ENCODE data around the gene LTF.
"Not testable (repeated sequence)": the region's sequence is repeated elsewhere in the genome, so short reads cannot be mapped to it uniquely, and the experiment has no call there.

The LTF gene

DNA sequence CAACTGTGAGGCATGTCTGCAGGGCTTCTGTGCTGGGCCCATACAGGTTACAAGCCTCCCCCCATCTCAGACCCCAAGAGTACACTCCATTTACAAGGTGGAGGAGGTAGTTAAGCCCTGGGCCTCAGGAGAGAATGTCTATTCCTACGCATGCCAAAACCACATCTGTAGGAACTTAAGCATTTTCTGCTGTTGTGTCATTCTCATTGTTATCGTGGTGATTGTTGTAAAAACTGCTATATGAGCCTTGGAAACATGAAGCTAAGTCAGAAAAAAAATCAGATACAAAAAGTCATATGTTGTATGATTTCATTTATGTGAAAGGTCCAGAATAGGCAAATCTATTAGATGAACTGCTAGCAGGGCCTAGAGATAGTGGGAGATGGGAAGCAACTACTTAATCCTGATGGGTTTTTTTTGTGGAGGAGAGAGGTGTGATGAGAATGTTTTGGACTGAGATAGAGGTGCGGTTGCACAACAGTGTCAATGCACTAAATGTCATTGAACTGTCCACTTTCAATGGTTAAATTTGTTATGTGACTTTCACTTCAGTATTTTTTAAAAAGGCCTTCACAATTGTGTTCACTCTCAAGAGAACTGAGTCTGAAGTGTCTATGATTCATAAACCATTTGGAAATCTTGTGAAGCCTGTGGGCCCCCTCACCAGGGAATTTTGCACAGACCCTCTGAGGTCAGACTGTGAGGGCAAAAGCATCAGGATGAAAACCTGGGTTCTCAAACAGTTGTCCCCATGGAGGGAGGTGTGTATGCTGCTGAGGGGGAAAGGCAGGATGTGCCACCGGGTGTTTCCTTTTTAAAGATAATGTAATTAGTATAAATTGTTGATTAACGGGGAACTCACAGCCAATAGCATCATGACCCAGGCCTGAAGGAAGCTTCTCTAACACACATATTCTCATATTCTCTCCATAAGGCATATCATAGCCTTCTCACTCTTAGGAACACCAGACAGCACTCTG, 36.2 kb upstream of the LTF start:
- DNase-seq (ENCODE audit: insufficient read length, low spot score) (no peak), FAIRE-seq (peak; percentile 92)
- TF ChIP-seq SPI1 (IDR thresholded peaks at IDR 0.05; ENCODE audit: low read depth, low read length), result peak; percentile 74
- TF ChIP-seq PAX5 (IDR thresholded peaks at IDR 0.05; ENCODE audit: insufficient read depth, low read length, severe bottlenecking), result no peak
- no peak for TF ChIP-seq POLR2A (IDR thresholded peaks at IDR 0.05; ENCODE audit: low read depth, low read length)
- no peak for TF ChIP-seq POU2F2 (IDR thresholded peaks at IDR 0.05; ENCODE audit: low read depth, low read length)
- TF ChIP-seq TAF1 (IDR thresholded peaks at IDR 0.05; ENCODE audit: low read depth, low read length), result no peak
- no peak for TF ChIP-seq POLR2AphosphoS5 (IDR thresholded peaks at IDR 0.05; ENCODE audit: low read depth, low read length)

DNA sequence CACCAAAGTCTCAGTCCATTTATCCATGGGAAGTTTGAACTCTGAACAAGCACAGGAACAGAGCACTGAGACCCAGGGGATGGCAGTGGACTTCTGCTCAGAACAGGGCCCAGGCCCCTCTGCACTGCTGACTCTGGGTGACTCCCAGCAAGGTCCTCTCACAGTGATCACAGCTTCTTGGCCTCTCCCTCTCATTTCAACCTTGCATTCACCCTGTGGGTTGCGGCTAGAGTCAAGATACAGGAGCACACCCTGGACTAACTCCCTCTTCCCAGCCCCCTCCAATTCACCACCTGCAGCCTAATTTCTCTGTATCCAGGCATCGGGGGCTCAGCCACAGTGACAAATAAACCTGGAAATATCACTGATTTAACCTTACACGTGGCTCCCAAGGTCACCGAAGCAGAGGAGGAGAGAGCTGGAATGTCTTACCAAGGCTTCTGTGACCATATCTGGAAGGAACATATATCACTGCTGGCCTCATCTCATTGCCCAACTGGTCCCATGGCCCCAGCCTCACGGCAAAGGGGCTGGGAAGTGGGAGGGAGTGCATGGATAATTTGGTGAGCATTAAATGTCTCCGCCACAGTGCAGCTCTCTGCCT, 34.3 kb upstream of the LTF start:
- TF ChIP-seq PAX5 (IDR thresholded peaks at IDR 0.05; ENCODE audit: insufficient read depth, low read length, severe bottlenecking), result no peak
- TF ChIP-seq TAF1 (IDR thresholded peaks at IDR 0.05; ENCODE audit: low read depth, low read length), result no peak
- TF ChIP-seq POLR2AphosphoS5 (IDR thresholded peaks at IDR 0.05; ENCODE audit: low read depth, low read length), result no peak
- TF ChIP-seq SPI1 (IDR thresholded peaks at IDR 0.05; ENCODE audit: low read depth, low read length), result no peak
- no peak for TF ChIP-seq POLR2A (IDR thresholded peaks at IDR 0.05; ENCODE audit: low read depth, low read length)
- TF ChIP-seq POU2F2 (IDR thresholded peaks at IDR 0.05; ENCODE audit: low read depth, low read length), result no peak
- DNase-seq (ENCODE audit: insufficient read length, low spot score) (no peak), FAIRE-seq (no peak)

DNA sequence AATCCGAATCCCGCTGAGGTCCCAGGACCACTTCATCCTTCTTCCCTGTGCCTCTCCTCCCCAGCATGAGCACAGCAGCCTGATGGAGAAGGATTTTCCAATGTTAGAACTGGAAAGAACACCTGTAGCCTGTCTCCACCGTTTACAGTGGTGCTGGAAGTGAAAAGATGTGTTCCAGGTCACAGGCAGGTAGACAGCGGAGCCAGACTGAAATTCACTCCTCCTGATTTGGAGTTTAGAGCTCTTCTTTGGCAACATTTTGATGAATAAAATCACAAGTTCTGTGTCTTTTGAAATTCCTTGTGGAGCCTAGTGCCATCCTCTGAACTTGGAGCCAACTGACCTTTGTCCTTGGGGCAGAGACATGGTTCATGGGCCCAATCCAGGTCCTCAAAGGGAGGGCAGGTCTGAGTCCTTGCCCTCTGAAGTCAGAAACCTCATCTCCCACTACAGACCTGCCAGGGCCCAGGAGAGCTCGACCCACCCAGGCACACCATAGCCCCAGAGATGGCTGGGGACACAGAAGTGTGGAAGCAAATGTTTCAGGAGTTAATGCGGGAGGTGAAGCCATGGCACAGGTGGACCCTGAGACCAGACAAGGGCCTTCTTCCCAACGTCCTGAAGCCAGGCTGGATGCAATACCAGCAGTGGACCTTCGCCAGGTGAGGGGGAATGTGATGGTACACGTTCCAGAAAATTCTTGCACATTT, 33.0 kb upstream of the LTF start, which contains the start of gene RTP3:
RTP3 (plus strand) TSS at position 421 of the 710 bp plus-strand sequence; CDS start at position 508, 87 bp downstream.
- TF ChIP-seq PAX5 (IDR thresholded peaks at IDR 0.05; ENCODE audit: insufficient read depth, low read length, severe bottlenecking), result no peak
- no peak for TF ChIP-seq TAF1 (IDR thresholded peaks at IDR 0.05; ENCODE audit: low read depth, low read length)
- TF ChIP-seq POLR2AphosphoS5 (IDR thresholded peaks at IDR 0.05; ENCODE audit: low read depth, low read length), result no peak
- FAIRE-seq, result no peak
- no peak for DNase-seq (ENCODE audit: insufficient read length, low spot score)

DNA sequence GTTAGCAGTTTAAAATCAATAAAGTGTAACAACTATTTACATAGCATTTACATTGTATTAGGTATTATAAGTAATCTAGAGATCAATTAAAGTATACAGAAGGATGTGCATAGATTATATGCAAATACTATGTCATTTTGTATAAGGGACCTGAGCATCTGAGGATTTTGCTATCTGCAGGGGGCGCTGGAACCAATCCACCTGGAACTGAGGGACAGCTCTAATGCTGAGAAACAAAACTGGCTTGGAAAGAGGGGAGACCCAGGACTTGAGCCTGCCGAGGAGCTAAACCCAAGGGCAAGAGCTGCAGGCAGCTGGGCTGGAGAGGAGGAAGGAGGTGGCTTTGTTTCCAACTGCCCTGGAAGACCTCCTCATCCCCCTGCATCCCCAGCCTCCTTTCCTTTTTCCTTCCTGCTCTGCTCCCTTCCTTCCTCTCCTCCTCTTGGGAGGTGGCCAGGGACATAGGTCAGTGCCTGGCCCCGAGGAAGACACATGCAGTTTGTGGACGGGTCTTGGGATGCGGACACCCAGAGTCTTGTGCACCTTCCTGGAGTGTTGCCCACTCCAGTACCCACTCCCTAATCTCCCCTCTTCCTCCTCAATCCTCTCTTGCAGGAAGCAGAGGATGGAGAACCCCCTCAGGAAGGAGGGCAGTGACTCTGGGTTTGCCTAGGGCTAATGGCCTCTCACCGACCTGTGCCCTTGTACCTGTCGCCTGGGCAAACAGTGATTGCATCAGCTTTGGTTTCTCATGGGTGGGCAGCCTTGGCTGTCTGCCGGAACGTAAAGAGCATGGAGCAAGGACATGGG, 32.2 kb upstream of the LTF start:
- FAIRE-seq (peak; percentile 23), DNase-seq (ENCODE audit: insufficient read length, low spot score) (no peak)
- TF ChIP-seq TAF1 (IDR thresholded peaks at IDR 0.05; ENCODE audit: low read depth, low read length) (no peak), POLR2A (IDR thresholded peaks at IDR 0.05; ENCODE audit: low read depth, low read length) (no peak), POLR2AphosphoS5 (IDR thresholded peaks at IDR 0.05; ENCODE audit: low read depth, low read length) (no peak), SPI1 (IDR thresholded peaks at IDR 0.05; ENCODE audit: low read depth, low read length) (no peak), PAX5 (IDR thresholded peaks at IDR 0.05; ENCODE audit: insufficient read depth, low read length, severe bottlenecking) (no peak), POU2F2 (IDR thresholded peaks at IDR 0.05; ENCODE audit: low read depth, low read length) (no peak)

- TF ChIP-seq POLR2AphosphoS5 (IDR thresholded peaks at IDR 0.05; ENCODE audit: low read depth, low read length), result no peak
- no peak for TF ChIP-seq POLR2A (IDR thresholded peaks at IDR 0.05; ENCODE audit: low read depth, low read length)
- no peak for TF ChIP-seq POU2F2 (IDR thresholded peaks at IDR 0.05; ENCODE audit: low read depth, low read length)
- TF ChIP-seq TAF1 (IDR thresholded peaks at IDR 0.05; ENCODE audit: low read depth, low read length), result no peak
- no peak for TF ChIP-seq PAX5 (IDR thresholded peaks at IDR 0.05; ENCODE audit: insufficient read depth, low read length, severe bottlenecking)
- no peak for TF ChIP-seq SPI1 (IDR thresholded peaks at IDR 0.05; ENCODE audit: low read depth, low read length)
- FAIRE-seq (no peak), DNase-seq (ENCODE audit: insufficient read length, low spot score) (no peak)
These were observed 31.3 kb upstream of the LTF start for GRCh38 chr3:46495901-46496456.

DNA sequence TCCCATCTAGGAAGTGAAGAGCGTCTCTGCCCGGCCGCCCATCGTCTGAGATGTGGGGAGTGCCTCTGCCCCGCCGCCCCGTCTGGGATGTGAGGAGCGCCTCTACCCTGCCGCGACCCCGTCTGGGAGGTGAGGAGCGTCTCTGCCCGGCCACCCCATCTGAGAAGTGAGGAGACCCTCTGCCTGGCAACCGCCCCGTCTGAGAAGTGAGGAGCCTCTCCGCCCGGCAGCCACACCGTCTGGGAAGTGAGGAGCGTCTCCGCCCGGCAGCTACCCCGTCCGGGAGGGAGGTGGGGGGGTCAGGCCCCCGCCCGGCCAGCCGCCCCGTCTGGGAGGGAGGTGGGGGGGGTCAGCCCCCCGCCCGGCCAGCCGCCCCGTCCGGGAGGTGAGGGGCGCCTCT, 29.8 kb upstream of the LTF start:
- FAIRE-seq; DNase-seq (ENCODE audit: insufficient read length, low spot score): not testable (repeated sequence)

- DNase-seq (ENCODE audit: insufficient read length, low spot score), result no peak
- FAIRE-seq, result peak; percentile 61
- TF ChIP-seq POU2F2 (IDR thresholded peaks at IDR 0.05; ENCODE audit: low read depth, low read length) (no peak), PAX5 (IDR thresholded peaks at IDR 0.05; ENCODE audit: insufficient read depth, low read length, severe bottlenecking) (no peak), POLR2A (IDR thresholded peaks at IDR 0.05; ENCODE audit: low read depth, low read length) (no peak), SPI1 (IDR thresholded peaks at IDR 0.05; ENCODE audit: low read depth, low read length) (no peak), POLR2AphosphoS5 (IDR thresholded peaks at IDR 0.05; ENCODE audit: low read depth, low read length) (no peak), TAF1 (IDR thresholded peaks at IDR 0.05; ENCODE audit: low read depth, low read length) (no peak)
These were observed 28.3 kb upstream of the LTF start for GRCh38 chr3:46492890-46493547.

All from GM12891 (cell line).